Activated CD4-positive, alpha-beta T cell treated with anti-CD3 and anti-CD28 coated beads for 24 hours (primary cell): ENCODE measurements around the gene ANKRD53.

Experiments
- DNase-seq, 2 donors: peaks; one replicate each; pipeline ENCODE4 v3.0.0-alpha.2; 2020; ENCODE audit warnings: low read depth in 2 of 2

The ANKRD53 gene

DNA sequence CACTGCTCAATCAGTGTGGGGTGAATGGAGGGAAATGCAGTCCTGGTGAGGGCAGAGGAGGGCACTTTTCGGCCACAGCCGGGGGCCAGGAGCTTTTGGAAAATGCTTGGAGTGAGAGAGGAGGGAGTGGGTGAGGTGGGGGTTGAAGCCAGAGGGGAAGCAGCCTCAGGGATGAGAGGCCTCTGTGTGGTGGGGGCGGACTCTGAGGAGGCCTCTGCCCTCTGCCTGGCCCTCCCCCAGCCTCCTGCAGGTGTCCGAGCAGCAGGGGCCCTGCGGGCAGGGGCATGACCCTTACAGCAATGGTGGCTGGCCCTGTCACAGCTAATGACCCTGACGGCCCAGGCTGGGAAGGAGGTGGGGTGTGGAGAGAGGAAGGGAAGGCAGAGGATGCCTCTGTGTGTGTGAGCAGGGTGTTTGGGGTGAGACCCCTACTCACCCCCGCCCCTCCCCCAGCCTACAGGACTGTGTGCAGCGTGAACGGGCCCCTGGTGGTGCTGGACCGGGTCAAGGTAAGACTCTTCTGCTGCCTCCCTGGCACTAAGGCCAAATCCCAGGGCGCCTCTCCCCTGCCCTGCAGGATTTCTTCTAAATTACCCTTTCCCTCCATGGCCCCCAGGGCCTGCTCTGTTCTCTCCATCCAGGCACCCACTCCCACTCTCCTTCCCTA, 35.1 kb upstream of the ANKRD53 start:
- no peak for DNase-seq

DNA sequence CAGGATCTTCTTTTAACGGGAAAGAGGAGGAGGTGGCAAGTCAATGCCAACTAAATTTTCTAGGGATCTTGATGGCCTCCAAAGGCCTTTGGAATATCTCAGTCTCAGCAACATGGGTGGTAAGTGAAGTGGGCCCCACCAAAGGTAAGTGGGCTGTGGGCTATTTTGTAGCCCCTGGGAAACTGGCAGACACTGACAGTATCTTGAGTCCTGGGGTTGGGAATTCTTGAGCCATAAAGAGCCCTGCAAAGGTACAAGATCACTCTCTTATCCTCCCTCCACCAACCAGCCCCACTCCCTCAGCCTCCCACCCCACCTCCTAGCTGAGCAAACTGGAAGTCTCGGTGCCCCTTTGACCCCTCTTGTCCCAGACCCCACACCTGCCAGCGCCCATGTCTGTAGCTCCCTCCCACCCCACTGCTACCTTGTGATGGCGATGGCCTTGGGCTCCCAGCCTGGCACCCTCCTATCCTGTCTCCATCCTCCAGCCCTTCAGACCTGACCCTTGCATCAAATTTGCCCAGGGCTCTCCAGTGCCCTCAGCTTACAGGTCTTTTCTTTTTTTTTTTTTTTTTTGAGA, 34.2 kb upstream of the ANKRD53 start:
- no peak for DNase-seq

DNA sequence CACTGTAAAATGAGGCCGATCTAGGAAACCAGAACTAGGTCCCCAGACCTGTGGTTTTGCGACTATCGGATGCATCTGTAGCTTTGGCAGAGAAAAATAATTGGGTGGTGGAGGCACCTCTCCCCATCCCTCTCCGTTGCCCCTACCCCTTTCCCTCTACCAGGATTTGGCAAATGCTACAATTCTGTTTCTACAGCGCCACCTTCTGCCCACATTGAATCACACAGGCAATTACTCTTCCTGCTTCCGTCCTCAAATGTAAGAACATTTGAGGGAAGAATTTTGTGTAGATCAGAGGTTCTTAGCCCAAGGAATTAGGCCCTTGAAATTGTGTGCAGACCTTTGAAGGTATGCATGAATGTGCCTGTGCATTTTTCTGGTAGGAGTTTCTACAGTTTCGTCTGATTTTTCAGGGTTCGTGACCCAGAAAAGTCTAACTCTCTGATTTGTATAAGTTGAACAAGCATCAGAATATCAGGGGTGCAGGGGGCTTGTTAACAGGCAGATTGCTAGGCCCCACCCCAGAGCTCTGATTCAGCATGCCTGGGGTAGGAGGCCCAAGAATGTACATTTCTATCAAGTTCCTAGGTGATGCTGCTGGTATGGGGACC, 31.5 kb upstream of the ANKRD53 start:
- peak; percentile 15 to 46 for DNase-seq

DNA sequence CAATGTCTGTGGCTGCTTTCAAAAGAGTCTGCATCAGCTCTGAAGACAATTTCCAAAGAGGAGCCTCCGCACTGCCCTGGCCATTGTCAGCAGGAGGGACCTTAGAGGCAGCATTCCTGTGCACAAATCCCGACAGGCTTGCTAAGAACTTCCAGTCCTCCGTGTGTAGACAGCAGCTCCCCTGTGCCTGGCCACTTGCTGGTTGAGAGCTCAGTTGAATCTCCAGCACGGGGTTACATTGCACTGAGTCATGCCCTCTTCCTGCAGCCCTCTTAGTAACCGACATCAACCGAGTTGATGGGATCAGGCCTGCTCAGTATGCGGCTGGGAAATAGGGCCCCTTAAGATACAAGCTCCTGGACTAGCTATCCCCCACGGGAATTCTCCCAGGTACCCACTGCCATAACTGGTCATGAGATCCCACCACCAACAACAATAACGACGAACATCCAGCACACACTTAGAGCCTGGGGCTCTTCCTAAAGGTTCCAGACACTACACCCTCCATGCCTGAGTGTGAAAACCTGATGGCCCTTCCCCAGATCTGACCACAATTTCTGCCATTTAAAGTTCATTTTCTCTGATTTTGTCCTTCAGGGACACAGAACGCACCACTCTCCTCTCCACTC, 30.8 kb upstream of the ANKRD53 start:
- DNase-seq, result no peak

DNA sequence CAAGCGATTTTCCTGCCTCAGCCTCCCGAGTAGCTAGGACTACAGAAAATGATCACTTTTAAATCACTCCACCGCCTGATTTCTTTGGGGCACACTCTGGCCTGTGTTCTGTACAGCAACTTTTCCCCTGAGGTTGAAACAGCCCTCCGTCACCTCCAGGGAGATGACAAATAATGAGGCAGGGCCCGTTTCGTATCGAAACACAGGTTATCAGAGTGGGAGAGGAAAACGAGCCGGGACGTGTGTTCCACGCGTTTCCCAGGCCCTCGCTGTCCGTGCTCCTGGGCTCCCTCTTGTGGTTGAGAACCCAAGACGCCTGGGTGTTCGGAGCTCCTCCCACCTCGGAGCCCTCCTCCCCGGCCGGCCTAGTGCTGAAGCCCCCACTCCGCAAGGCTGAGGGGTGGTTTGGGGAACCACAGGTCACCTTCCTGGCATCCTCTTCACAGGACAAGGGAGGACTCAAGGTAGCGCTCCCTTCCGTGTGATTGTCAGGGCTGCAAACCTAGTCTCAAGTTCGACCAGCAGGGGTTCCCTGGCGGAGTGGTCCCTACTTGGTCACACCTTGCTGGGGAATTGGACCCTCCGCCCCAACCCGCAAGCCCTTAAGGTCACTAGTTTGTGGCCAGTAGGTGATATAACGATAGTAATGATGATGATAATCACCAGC, 30.0 kb upstream of the ANKRD53 start:
- DNase-seq, result peak; percentile 70 to 77

DNA sequence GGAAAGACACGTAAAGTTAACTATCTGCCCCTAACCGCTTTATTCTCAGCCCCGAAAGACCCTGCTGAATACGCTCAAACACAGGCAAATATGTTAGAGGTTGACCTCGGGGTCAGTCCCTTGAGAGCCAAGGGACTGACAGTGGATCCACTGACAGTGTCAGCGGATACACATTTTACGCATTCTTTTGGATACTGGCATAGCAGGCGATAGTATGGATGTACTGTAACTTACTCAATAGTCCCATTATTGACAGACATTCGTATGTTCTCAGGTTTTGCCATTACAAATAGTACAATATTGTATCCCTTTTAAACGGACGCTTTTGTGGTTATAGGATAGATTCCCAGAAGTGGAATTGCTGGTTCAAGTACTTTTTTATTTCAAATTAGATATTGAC, 29.3 kb upstream of the ANKRD53 start:
- DNase-seq, result no peak

- no peak for DNase-seq
These were observed 23.5 kb upstream of the ANKRD53 start for GRCh38 chr2:70954886-70955285.

DNA sequence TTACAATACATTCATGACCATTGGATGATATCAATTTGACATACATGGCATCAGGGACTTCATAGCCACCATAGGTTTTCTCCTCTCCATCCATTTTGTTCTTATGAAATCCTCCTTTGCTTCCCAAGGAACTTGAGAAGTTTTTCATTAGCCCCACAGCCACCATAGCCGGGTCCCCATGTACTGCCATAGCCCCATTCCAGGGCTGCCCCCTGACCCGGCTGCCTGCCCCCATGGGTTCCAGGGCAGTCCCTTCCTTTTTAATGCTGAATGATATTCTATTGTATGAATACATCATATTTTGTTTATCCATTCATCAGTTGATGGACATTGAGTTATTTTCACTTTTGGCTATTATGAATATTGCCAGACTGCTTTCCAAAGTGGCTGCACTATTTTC, 22.3 kb upstream of the ANKRD53 start:
- DNase-seq, result no peak

- DNase-seq, result no peak
These were observed 20.6 kb upstream of the ANKRD53 start for GRCh38 chr2:70957798-70958197.

DNA sequence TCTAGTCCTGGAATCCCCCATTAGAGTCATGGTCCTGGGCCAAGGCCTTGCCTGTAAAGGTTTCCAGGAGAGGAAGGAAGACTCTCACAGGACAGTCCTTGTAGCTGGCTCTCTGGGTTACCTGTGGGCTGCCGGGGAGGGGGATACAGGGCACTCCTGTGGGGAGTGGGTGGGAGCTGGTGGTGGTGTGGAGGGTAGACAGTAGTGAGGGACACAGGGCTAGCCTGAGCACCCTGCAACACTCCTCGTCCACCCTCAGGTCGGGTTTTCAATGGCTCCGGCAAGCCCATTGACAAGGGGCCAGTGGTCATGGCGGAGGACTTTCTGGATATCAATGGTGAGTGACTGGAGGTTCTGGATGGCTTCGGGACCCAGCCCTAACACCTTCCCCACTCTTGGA, 19.7 kb upstream of the ANKRD53 start:
- no peak for DNase-seq

GRCh38 chr2:70959271-70959761, 19.1 kb upstream of the ANKRD53 start:
- no peak for DNase-seq

DNA sequence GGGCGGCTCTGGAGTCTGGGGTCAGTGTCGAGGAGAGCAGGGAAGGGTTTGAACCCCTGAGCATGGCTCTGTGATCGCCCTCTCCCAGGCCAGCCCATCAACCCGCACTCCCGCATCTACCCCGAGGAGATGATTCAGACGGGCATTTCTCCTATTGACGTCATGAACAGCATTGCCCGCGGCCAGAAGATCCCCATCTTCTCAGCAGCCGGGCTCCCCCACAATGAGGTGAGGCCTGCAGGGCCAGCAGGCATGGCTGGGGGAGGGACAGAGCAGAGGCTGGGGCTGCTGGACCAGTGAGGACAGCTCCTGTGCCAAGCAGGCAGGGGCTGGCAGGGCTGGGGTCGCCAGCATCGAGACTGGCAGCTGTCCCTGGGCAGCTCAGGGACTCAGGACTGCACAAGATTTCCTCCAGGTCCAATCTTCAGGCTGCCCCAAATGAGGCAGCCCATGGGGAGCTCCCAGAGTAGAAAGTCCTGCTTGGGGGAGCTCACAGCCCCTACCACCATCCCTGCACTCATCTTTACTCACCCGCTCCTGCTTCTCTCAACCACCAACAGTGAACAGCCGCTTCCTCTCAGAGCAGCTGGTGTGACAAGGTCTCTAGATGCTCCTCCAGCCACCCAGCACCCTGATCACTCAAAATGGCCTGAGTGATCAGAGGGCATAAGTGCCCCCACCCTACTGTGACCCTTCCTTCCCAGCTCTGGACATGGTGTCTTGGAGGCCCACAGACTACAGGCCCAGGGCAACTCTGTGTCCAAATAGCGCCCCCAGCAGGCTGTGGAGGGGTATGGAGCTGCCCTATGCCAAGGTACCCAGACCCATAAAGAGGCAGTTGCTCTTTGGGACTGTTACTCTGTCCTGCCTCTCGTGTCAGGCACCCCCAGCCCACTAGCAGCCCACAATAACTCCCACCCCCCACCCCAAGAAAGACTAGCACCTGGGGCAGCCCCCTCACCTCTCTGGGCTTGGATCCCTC, 18.3 kb upstream of the ANKRD53 start:
- no peak for DNase-seq

DNA sequence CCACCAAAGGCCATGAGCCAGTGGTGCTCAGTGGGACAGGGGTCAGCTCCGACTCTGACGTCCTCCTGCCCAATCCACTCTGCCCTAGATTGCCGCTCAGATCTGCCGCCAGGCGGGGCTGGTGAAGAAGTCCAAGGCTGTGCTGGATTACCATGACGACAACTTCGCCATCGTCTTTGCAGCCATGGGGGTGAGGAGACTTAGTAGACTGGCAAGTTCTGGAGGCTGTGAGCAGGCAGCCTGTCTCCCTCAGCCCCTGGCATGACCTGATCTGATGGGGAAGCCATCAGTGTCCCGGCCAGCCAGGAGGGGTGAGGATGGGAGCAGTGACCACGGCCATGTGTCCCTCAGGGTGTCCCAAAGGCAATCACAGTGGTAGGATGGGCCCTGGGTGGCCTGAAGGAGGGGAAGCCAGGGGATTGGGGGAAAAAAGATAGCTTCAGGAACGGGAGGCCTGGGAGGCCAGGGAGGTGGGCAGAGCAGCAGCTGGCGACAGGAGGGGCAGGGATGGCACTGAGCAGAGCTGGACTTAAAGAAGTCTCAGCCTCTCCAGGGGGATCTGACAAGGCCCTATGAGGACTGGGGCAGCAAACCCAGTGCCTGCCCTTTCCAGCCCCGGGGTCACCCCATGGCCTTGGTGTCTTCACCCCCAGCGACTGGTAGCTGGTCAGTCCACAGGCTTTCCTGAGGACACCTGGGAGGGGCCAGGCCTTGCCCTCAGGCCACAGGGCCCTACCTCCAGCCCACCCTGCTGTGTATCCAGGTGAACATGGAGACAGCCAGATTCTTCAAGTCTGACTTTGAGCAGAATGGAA, 17.4 kb upstream of the ANKRD53 start:
- DNase-seq, result no peak

- no peak for DNase-seq
These were observed 16.8 kb upstream of the ANKRD53 start for GRCh38 chr2:70961648-70961994.

- DNase-seq, result no peak
These were observed 16.1 kb upstream of the ANKRD53 start for GRCh38 chr2:70962211-70962884.

DNA sequence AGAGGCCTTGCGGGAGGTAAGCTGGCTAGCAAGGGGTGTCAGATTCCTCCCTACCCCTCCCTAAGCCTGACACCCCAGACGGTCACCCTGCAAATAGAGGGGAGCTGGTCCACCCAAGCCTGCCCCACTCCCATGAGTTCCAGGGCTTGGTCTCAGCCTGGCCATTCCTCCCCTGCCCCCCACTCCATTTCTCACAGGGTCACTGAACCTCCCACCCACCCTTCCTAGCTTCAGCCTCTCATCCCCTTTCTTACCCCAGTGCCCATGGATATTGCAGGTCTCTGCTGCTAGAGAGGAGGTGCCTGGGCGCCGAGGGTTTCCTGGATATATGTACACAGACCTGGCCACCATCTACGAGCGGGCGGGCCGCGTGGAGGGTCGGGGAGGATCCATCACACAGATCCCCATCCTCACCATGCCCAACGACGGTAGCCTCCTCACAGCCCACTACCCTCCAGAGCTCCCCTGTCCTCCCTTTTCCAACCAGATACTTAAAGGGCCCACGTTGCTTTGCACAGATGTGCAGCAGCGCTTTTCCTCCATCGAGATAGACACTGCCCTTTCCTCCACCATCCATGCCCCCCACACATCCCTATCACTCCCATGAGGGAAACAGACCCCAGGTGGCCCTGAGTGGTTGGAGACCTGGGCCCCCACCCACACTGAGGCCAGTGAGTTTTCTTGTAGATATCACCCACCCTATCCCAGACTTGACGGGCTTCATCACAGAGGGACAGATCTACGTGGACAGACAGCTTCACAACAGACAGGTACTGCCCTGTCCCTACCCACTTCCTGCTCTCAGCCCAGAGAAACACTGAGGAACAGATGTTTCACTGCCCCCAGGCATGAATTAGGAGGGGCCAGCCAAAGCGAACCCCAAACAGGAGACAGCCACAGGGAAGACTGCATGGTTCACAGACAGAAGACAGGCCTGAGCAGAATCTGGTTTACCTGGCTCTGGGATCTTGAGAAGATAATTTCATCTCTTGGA, 15.2 kb upstream of the ANKRD53 start:
- no peak for DNase-seq

DNA sequence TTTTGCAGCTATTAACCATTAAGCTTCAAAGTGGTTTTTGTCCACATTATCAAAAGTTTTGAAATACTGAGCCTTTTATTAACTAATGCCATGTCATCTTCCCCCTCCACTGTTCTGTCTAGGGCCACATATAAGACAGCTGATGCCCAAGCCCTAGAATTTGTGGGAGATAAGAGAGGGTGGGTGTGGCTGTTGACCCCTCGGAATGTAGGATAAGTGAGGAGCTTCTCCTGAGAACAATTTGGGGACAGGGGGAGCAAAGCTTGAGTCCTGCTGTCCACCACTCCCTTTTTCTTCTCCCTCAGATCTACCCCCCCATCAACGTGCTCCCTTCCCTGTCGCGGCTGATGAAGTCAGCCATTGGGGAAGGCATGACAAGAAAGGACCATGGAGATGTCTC, 14.3 kb upstream of the ANKRD53 start:
- no peak for DNase-seq

DNA sequence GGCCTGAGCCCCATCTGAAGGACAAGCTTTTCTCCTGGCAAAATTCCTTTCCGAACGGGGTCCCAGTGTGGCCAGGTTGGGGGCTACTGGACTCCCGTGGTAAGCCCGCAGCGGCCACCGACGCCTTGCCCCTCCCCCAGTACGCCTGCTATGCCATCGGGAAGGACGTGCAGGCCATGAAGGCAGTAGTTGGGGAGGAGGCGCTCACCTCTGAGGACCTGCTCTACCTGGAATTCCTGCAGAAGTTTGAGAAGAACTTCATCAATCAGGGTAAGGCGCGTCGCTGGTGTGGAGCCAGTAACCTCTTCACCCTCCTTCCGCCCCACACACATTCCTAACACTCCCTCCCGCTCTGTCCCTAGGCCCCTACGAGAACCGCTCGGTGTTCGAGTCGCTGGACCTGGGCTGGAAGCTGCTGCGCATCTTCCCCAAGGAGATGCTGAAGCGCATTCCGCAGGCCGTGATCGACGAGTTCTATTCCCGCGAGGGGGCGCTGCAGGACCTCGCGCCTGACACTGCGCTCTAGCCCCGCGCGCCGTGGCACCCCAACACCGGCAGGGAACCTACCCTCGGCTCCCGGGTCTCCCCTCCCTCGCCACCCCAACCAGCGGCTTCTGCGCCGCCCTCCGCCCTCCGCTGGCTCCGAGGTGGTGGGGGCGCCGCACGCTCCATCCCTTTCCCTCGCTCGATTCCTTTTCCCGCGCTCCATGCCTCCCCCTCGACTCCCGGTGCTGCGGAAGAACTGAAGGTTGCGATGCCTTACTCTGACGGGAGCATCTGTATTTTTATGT, 13.6 kb upstream of the ANKRD53 start:
- DNase-seq, result peak; percentile 76 to 79
